8988T (cell line): ENCODE results near the gene ARRDC2.

Experiments used
- DNase-seq: peaks from one replicate; pipeline ENCODE4 v3.0.0; 2011

Gene ARRDC2

GRCh38 chr19:18060472-18060871 lies 52.5 kb downstream of the ARRDC2 start:
- no peak for DNase-seq

DNA sequence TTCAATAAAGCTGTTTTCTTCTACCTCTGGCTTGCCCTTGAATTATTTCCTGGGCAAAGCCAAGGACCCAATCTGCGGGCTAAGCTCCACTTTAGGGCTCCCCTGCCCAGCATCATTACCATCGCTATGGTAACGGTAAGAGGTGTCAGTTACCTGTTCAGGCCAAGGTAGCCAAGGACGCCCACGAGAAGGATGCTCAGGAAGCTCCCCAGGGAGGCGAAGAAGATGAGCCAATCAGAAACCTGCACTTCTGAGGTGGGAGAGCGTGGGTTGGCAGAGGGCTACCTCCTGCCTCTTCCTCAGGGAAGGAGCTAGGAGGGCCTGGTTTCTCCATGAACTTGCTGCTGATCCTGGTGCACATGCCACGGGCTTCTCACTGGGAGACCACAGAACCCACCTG lies 54.1 kb downstream of the ARRDC2 start:
- no peak for DNase-seq

DNA sequence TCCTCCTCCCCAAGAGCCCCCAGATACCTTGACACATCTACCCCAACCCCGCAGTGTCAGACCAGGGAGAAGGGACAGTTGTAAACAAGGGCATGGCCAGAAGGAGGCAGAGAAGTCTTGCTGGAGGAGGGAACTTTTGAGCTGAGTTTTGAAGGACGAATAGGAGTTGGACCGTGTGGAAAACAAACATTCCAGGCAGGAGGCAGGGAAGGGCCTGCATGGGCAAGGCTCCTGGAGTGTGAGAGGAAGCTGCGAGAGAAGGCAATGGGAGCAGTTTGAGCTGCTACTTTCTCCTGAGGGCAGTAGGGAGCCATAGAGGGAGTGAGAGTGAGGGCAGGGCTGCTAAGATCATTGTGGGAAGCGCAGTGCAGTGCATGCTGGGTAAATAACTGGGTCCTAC lies 55.5 kb downstream of the ARRDC2 start:
- DNase-seq = no peak
